Loucy (cell line): ENCODE measurements around the gene MSX1.

Experiments used
- H2AFZ ChIP-seq: fragments of 200-600 bp; sonication (generic); 2 replicates; pipeline ENCODE4 v1.6.0; 2016; ENCODE audit warnings: antibody characterized with exemption, mild to moderate bottlenecking, low read length, moderate library complexity
- H3F3A ChIP-seq: fragments of 200-600 bp; 2 replicates; pipeline ENCODE4 v1.6.0; 2016; ENCODE audit warnings: antibody characterized with exemption, low read depth, mild to moderate bottlenecking
- H3K27me3 ChIP-seq: fragments of 200-600 bp; sonication (generic); 2 replicates; pipeline ENCODE4 v1.6.1; 2014; ENCODE audit warnings: low read length, mild to moderate bottlenecking; ENCODE audit not compliant: insufficient read depth, poor library complexity, severe bottlenecking
- H3K36me3 ChIP-seq: fragments of 200-600 bp; sonication (generic); 2 replicates; pipeline ENCODE4 v1.6.1; 2016; ENCODE audit warnings: low read length; ENCODE audit not compliant: insufficient read depth
- H3K4me1 ChIP-seq: fragments of 200-600 bp; sonication (generic); 2 replicates; pipeline ENCODE4 v1.5.1; 2014; ENCODE audit warnings: low read length, mild to moderate bottlenecking; ENCODE audit not compliant: insufficient read depth, poor library complexity, severe bottlenecking
- H3K4me2 ChIP-seq: fragments of 200-600 bp; sonication (generic); 2 replicates; pipeline ENCODE4 v1.6.0; 2014; ENCODE audit warnings: antibody characterized with exemption, low read length, low read depth, mild to moderate bottlenecking; ENCODE audit not compliant: poor library complexity, severe bottlenecking
- H3K4me3 ChIP-seq: fragments of 200-600 bp; sonication (generic); 2 replicates; pipeline ENCODE4 v1.5.1; 2014; ENCODE audit warnings: low read length, mild to moderate bottlenecking, mixed read lengths; ENCODE audit not compliant: poor library complexity, severe bottlenecking
- H3K79me2 ChIP-seq: fragments of 200-600 bp; sonication (generic); 2 replicates; pipeline ENCODE4 v1.6.1; 2014; ENCODE audit warnings: low read length; ENCODE audit not compliant: insufficient read depth
- H3K9ac ChIP-seq: fragments of 200-600 bp; sonication (generic); 2 replicates; pipeline ENCODE4 v1.6.0; 2014; ENCODE audit warnings: mild to moderate bottlenecking, low read depth, low read length, moderate library complexity; ENCODE audit not compliant: poor library complexity, severe bottlenecking
- H3K9me2 ChIP-seq: fragments of 200-600 bp; sonication (generic); replicated peaks from 2 replicates; pipeline ENCODE4 v1.6.1; 2016; ENCODE audit warnings: low read depth, low read length, mixed read lengths
- H3K9me3 ChIP-seq: fragments of 200-600 bp; sonication (generic); 2 replicates; pipeline ENCODE4 v1.6.1; 2014; ENCODE audit warnings: mild to moderate bottlenecking, antibody characterized with exemption, low read length, low read depth; ENCODE audit not compliant: insufficient read depth
- H4K20me1 ChIP-seq: fragments of 200-600 bp; sonication (generic); 2 replicates; pipeline ENCODE4 v1.6.0; 2014; ENCODE audit warnings: antibody characterized with exemption, low read length, mild to moderate bottlenecking; ENCODE audit not compliant: insufficient read depth, poor library complexity, severe bottlenecking
- CTCF ChIP-seq: fragments of 200-600 bp; sonication (generic); conservative IDR thresholded peaks from 2 replicates; pipeline ENCODE4 v1.5.1; 2014; ENCODE audit warnings: mild to moderate bottlenecking, antibody characterized with exemption, low read length
- EZH2phosphoT487 ChIP-seq: fragments of 200-600 bp; IDR thresholded peaks from 2 replicates; pipeline ENCODE4 v1.6.1; 2018; ENCODE audit warnings: antibody characterized with exemption, mild to moderate bottlenecking, moderate library complexity, borderline replicate concordance

The MSX1 gene

GRCh38 chr4:4829837-4830236, 29.6 kb upstream of the MSX1 start:
- no peak overlapping the region for H3K4me3 ChIP-seq
- TF ChIP-seq CTCF (no peak), EZH2phosphoT487 (no peak)
- 0 out of 2 replicates have a peak, but pooled peaks cover 5% of the 10 kb centered on the region for H3K9me3 ChIP-seq
- H3K79me2 ChIP-seq, result no peaks in the 10 kb centered on the region
- H3K4me2 ChIP-seq, result no peak overlapping the region
- no peaks in the 10 kb centered on the region for H3K27me3 ChIP-seq
- no peaks in the 10 kb centered on the region for H3K4me1 ChIP-seq
- no peaks in the 10 kb centered on the region for H4K20me1 ChIP-seq
- no peaks in the 10 kb centered on the region for H3F3A ChIP-seq
- H3K9me2 ChIP-seq, result no peaks in the 10 kb centered on the region
- no peak overlapping the region for H3K9ac ChIP-seq
- H2AFZ ChIP-seq, result no peak overlapping the region
- H3K36me3 ChIP-seq, result no peaks in the 10 kb centered on the region

GRCh38 chr4:4831266-4831665, 28.2 kb upstream of the MSX1 start:
- Histone ChIP-seq H3K36me3 (no peaks in the 10 kb centered on the region), H3K79me2 (no peaks in the 10 kb centered on the region), H3K9me2 (no peaks in the 10 kb centered on the region), H2AFZ (no peak overlapping the region), H3K4me1 (no peaks in the 10 kb centered on the region), H4K20me1 (no peaks in the 10 kb centered on the region), H3F3A (no peaks in the 10 kb centered on the region), H3K27me3 (no peaks in the 10 kb centered on the region), H3K9me3 (0 out of 2 replicates have a peak, but pooled peaks cover 5% of the 10 kb centered on the region), H3K4me3 (no peak overlapping the region), H3K4me2 (no peak overlapping the region), H3K9ac (no peak overlapping the region)
- TF ChIP-seq EZH2phosphoT487 (no peak), CTCF (no peak)

GRCh38 chr4:4831825-4832224, 27.6 kb upstream of the MSX1 start:
- H3K4me2 ChIP-seq, result no peak overlapping the region
- no peak overlapping the region for H3K9ac ChIP-seq
- H2AFZ ChIP-seq, result no peak overlapping the region
- H4K20me1 ChIP-seq, result no peaks in the 10 kb centered on the region
- no peaks in the 10 kb centered on the region for H3K27me3 ChIP-seq
- TF ChIP-seq CTCF (no peak), EZH2phosphoT487 (no peak)
- H3K9me3 ChIP-seq, result 0 out of 2 replicates have a peak, but pooled peaks cover 5% of the 10 kb centered on the region
- H3K36me3 ChIP-seq, result no peaks in the 10 kb centered on the region
- H3F3A ChIP-seq, result no peaks in the 10 kb centered on the region
- H3K4me1 ChIP-seq, result no peaks in the 10 kb centered on the region
- no peaks in the 10 kb centered on the region for H3K9me2 ChIP-seq
- H3K79me2 ChIP-seq, result no peaks in the 10 kb centered on the region
- no peak overlapping the region for H3K4me3 ChIP-seq
